HepG2 (cell line): ENCODE measurements around the gene AGRN. TPM values are rescaled to one million over a fixed set of nuclear protein-coding genes. Genes with fewer than 3 reads are reported as not detected.

ENCODE experiments used
- CHD2 ChIP-seq: IDR thresholded peaks from 2 replicates; pipeline ENCODE4 v1.6.1; 2011; ENCODE audit warnings: low read depth, low read length, improper control_type of control experiment
- ESRRA ChIP-seq: sonication (generic); formaldehyde crosslinking; IDR thresholded peaks from 2 replicates; pipeline ENCODE4 v1.5.1; 2020; ENCODE audit warnings: mild to moderate bottlenecking, low read depth, missing genetic modification reagents
- KDM5B ChIP-seq: sonication (generic); formaldehyde crosslinking; IDR thresholded peaks from 2 replicates; pipeline ENCODE4 v1.4.0; 2020; ENCODE audit warnings: missing genetic modification reagents, mild to moderate bottlenecking, borderline replicate concordance
- MED13 ChIP-seq: sonication (generic); formaldehyde crosslinking; IDR thresholded peaks from 2 replicates; pipeline ENCODE4 v1.5.0; 2020; ENCODE audit warnings: missing genetic modification reagents
- NPAS2 ChIP-seq: sonication (generic); formaldehyde crosslinking; IDR thresholded peaks from 2 replicates; pipeline ENCODE4 v1.8.0; 2022; ENCODE audit warnings: mild to moderate bottlenecking, missing genetic modification reagents, borderline replicate concordance
- RFXANK ChIP-seq: IDR thresholded peaks from 2 replicates; pipeline ENCODE4 v1.6.1; 2016
- SP1 ChIP-seq, 2 experiments: fragments of 450-650 bp in 1 of 2; sonication (generic) in 1 of 2; formaldehyde crosslinking in 1 of 2; IDR thresholded peaks; 2 replicates each; pipeline versions ENCODE4 v1.4.0 to v1.6.1; 2016 to 2020; ENCODE audit warnings: missing genetic modification reagents in 1 of 2
- TAF15 ChIP-seq: fragments of 200-400 bp; formaldehyde crosslinking; IDR thresholded peaks from one replicate; pipeline ENCODE4 v1.6.1; 2018; ENCODE audit warnings: mild to moderate bottlenecking, low read depth, low read length; ENCODE audit not compliant: poor library complexity, severe bottlenecking
- ZNF570 ChIP-seq: sonication (generic); formaldehyde crosslinking; IDR thresholded peaks from 2 replicates; pipeline ENCODE4 v1.4.0; 2020; ENCODE audit warnings: mild to moderate bottlenecking, missing genetic modification reagents, borderline replicate concordance
- ZNF878 ChIP-seq: sonication (generic); formaldehyde crosslinking; IDR thresholded peaks from 2 replicates; pipeline ENCODE4 v1.8.1; 2023; ENCODE audit warnings: mild to moderate bottlenecking, missing genetic modification reagents, moderate library complexity
- ZNF891 ChIP-seq: sonication (generic); formaldehyde crosslinking; IDR thresholded peaks from 2 replicates; pipeline ENCODE4 v1.5.0; 2020; ENCODE audit warnings: mild to moderate bottlenecking, missing genetic modification reagents
- polyA plus RNA-seq, 8 experiments: library from polyadenylated mRNA; depleted of rRNA in 3 of 8; stranded (reverse) in 7 of 8; unstranded in 1 of 8; fragments of >200 nt; fragmentation: Illumina TruSeq in 4 of 8; extraction: Trizol in 4 of 8; gene quantifications; 2 replicates each; pipeline versions ENCODE4 v1.2.1 to v1.2.3, GENCODE V29; 2011 to 2016; ENCODE audit warnings: low read depth in 4 of 8, missing spikeins in 1 of 8, mixed read lengths in 1 of 8; ENCODE audit not compliant: insufficient read depth in 1 of 8
- total RNA-seq, 5 experiments: library from RNA; depleted of rRNA; stranded (reverse); fragments of >200 nt; fragmentation: Illumina TruSeq; extraction: Trizol; gene quantifications; 2 replicates each; pipeline ENCODE4 v1.2.3, GENCODE V29; 2016; ENCODE audit warnings: low read depth in 1 of 5
- TF ChIP-seq, protein P1 (sequence below): sonication (generic); formaldehyde crosslinking; IDR thresholded peaks from 2 replicates; pipeline ENCODE4 v1.4.0; 2020; ENCODE audit warnings: mild to moderate bottlenecking, missing genetic modification reagents
- TF ChIP-seq, protein P2 (sequence below): sonication (generic); formaldehyde crosslinking; IDR thresholded peaks from 2 replicates; pipeline ENCODE4 v1.9.0; 2022; ENCODE audit warnings: missing genetic modification reagents, mild to moderate bottlenecking, borderline replicate concordance
- TF ChIP-seq, protein P3 (sequence below): sonication (generic); formaldehyde crosslinking; conservative IDR thresholded peaks from 2 replicates; pipeline ENCODE4 v1.4.0; 2020; ENCODE audit warnings: missing genetic modification reagents
- TF ChIP-seq, protein P4 (sequence below): sonication (generic); formaldehyde crosslinking; IDR thresholded peaks from 2 replicates; pipeline ENCODE4 v1.4.0; 2020; ENCODE audit warnings: missing genetic modification reagents
- TF ChIP-seq, protein P5 (sequence below): sonication (generic); formaldehyde crosslinking; conservative IDR thresholded peaks from 2 replicates; pipeline ENCODE4 v1.8.0; 2022; ENCODE audit warnings: low read depth, missing genetic modification reagents
- TF ChIP-seq, protein P6 (sequence below): sonication (generic); formaldehyde crosslinking; IDR thresholded peaks from 2 replicates; pipeline ENCODE4 v1.4.0; 2020; ENCODE audit warnings: missing genetic modification reagents, mild to moderate bottlenecking, borderline replicate concordance
- TF ChIP-seq, protein P7 (sequence below): sonication (generic); formaldehyde crosslinking; IDR thresholded peaks from 2 replicates; pipeline ENCODE4 v1.5.0; 2020; ENCODE audit warnings: missing genetic modification reagents

The AGRN gene
- total and polyA plus RNA-seq, 2 of the 13 experiments (the other 11 are each of a cell fraction or from before 2014, with no cell fraction given) = 29.8 to 65.2 TPM

DNA sequence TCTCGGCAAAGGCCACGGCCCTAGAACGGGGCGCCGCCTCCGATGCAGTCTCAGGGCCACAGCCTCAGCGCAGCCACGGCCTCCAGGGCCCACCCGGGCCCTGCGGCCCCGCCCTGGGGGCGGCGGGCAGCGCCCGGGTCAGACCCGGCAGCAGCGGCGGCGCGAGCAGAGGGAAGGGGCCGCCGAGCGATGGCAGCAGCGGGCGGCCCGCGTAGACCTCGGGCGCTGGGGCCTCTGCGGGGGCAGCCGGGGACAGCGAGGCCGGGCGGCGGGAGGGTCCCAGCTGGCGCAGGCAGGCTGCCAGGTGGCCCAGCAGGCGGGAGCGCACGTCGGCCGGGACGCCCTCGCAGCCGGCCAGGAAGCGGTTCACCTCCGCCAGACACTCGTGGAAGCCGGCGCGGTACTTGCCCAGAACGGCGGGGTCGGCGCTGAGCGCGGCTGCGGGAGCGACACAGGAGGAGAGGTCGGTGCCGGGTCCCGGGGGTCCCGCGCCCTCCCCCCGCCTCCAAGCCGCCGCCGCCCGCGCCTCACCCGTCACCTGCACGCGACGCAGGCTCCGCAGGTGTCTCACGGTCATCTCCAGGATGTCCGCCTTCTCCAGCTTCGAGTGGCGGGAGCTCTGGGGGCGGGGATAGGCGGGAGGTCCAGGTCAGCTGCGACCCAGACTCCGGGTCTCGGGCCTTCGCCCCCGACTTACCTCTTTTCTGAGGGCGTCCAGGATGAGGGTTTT is 20.8 kb upstream of the AGRN start (continued):
- TF ChIP-seq ZNF891 (CRISPR knock-in tag) = no peak
- no peak for TF ChIP-seq CHD2
- no peak for TF ChIP-seq KDM5B
- 0 out of 2 replicates have a peak, but pooled peaks have one; percentile 14 for TF ChIP-seq ESRRA
- no peak for TF ChIP-seq NPAS2 (CRISPR knock-in tag)
- TF ChIP-seq, protein P1, sequence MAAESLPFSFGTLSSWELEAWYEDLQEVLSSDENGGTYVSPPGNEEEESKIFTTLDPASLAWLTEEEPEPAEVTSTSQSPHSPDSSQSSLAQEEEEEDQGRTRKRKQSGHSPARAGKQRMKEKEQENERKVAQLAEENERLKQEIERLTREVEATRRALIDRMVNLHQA (CRISPR knock-in tag) = no peak
- no peak for TF ChIP-seq TAF15
- 0 out of 2 replicates have a peak, but pooled peaks have one; percentile 20 for TF ChIP-seq MED13
- TF ChIP-seq, protein P2, sequence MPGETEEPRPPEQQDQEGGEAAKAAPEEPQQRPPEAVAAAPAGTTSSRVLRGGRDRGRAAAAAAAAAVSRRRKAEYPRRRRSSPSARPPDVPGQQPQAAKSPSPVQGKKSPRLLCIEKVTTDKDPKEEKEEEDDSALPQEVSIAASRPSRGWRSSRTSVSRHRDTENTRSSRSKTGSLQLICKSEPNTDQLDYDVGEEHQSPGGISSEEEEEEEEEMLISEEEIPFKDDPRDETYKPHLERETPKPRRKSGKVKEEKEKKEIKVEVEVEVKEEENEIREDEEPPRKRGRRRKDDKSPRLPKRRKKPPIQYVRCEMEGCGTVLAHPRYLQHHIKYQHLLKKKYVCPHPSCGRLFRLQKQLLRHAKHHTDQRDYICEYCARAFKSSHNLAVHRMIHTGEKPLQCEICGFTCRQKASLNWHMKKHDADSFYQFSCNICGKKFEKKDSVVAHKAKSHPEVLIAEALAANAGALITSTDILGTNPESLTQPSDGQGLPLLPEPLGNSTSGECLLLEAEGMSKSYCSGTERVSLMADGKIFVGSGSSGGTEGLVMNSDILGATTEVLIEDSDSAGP = no peak
- TF ChIP-seq, protein P3, sequence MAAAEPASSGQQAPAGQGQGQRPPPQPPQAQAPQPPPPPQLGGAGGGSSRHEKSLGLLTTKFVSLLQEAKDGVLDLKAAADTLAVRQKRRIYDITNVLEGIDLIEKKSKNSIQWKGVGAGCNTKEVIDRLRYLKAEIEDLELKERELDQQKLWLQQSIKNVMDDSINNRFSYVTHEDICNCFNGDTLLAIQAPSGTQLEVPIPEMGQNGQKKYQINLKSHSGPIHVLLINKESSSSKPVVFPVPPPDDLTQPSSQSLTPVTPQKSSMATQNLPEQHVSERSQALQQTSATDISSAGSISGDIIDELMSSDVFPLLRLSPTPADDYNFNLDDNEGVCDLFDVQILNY = no peak
- TF ChIP-seq SP1 (IDR thresholded peaks at IDR 0.05) = no peak
- no peak for TF ChIP-seq SP1 (CRISPR knock-in tag; IDR thresholded peaks at IDR 0.05)
- no peak for TF ChIP-seq ZNF878 (CRISPR knock-in tag)
- TF ChIP-seq, protein P4, sequence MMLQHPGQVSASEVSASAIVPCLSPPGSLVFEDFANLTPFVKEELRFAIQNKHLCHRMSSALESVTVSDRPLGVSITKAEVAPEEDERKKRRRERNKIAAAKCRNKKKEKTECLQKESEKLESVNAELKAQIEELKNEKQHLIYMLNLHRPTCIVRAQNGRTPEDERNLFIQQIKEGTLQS (CRISPR knock-in tag) = no peak
- TF ChIP-seq, protein P5, sequence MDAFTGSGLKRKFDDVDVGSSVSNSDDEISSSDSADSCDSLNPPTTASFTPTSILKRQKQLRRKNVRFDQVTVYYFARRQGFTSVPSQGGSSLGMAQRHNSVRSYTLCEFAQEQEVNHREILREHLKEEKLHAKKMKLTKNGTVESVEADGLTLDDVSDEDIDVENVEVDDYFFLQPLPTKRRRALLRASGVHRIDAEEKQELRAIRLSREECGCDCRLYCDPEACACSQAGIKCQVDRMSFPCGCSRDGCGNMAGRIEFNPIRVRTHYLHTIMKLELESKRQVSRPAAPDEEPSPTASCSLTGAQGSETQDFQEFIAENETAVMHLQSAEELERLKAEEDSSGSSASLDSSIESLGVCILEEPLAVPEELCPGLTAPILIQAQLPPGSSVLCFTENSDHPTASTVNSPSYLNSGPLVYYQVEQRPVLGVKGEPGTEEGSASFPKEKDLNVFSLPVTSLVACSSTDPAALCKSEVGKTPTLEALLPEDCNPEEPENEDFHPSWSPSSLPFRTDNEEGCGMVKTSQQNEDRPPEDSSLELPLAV = no peak
- TF ChIP-seq, protein P6, sequence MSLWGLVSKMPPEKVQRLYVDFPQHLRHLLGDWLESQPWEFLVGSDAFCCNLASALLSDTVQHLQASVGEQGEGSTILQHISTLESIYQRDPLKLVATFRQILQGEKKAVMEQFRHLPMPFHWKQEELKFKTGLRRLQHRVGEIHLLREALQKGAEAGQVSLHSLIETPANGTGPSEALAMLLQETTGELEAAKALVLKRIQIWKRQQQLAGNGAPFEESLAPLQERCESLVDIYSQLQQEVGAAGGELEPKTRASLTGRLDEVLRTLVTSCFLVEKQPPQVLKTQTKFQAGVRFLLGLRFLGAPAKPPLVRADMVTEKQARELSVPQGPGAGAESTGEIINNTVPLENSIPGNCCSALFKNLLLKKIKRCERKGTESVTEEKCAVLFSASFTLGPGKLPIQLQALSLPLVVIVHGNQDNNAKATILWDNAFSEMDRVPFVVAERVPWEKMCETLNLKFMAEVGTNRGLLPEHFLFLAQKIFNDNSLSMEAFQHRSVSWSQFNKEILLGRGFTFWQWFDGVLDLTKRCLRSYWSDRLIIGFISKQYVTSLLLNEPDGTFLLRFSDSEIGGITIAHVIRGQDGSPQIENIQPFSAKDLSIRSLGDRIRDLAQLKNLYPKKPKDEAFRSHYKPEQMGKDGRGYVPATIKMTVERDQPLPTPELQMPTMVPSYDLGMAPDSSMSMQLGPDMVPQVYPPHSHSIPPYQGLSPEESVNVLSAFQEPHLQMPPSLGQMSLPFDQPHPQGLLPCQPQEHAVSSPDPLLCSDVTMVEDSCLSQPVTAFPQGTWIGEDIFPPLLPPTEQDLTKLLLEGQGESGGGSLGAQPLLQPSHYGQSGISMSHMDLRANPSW (CRISPR knock-in tag) = no peak
- TF ChIP-seq ZNF570 (CRISPR knock-in tag) = no peak
- TF ChIP-seq, protein P7, sequence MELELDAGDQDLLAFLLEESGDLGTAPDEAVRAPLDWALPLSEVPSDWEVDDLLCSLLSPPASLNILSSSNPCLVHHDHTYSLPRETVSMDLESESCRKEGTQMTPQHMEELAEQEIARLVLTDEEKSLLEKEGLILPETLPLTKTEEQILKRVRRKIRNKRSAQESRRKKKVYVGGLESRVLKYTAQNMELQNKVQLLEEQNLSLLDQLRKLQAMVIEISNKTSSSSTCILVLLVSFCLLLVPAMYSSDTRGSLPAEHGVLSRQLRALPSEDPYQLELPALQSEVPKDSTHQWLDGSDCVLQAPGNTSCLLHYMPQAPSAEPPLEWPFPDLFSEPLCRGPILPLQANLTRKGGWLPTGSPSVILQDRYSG = no peak
- no peak for TF ChIP-seq RFXANK (CRISPR knock-in tag)
